Measurements from ENCODE around the gene NFIC.
"Not testable (repeated sequence)": the region's sequence is repeated elsewhere in the genome, so short reads cannot be mapped to it uniquely, and the experiment has no call there.

Gene NFIC

GRCh38 chr19:3338541-3339181, 27.7 kb upstream of the NFIC start:
- peak; percentile 72 for DNase-seq

- no peak for DNase-seq
These were observed 26.0 kb upstream of the NFIC start for GRCh38 chr19:3340340-3340739.

- no peak for DNase-seq
These were observed 24.1 kb upstream of the NFIC start for GRCh38 chr19:3342246-3342645.

- not testable (repeated sequence) for DNase-seq
These were observed 23.4 kb upstream of the NFIC start for GRCh38 chr19:3342962-3343361.

GRCh38 chr19:3343619-3344502, 22.5 kb upstream of the NFIC start:
- DNase-seq: peak; percentile 81

- no peak for DNase-seq
These were observed 21.5 kb upstream of the NFIC start for GRCh38 chr19:3344608-3345598.

- DNase-seq: no peak
These were observed 20.4 kb upstream of the NFIC start for GRCh38 chr19:3345850-3346460.

GRCh38 chr19:3346677-3347353, 19.6 kb upstream of the NFIC start:
- DNase-seq: no peak

- no peak for DNase-seq
These were observed 18.3 kb upstream of the NFIC start for GRCh38 chr19:3348042-3348441.

- not testable (repeated sequence) for DNase-seq
These were observed 17.9 kb upstream of the NFIC start for GRCh38 chr19:3348469-3348868.

- no peak for DNase-seq
These were observed 16.2 kb upstream of the NFIC start for GRCh38 chr19:3350014-3350663.

GRCh38 chr19:3351702-3352447, 14.5 kb upstream of the NFIC start:
- DNase-seq: no peak

GRCh38 chr19:3353493-3353892, 12.9 kb upstream of the NFIC start:
- DNase-seq: no peak

GRCh38 chr19:3356805-3357204, 9.6 kb upstream of the NFIC start:
- DNase-seq: no peak

- peak; percentile 26 for DNase-seq
These were observed 9.0 kb upstream of the NFIC start for GRCh38 chr19:3357271-3357991.

GRCh38 chr19:3357992-3358688, 8.2 kb upstream of the NFIC start:
- DNase-seq: peak; percentile 54

GRCh38 chr19:3358689-3359014, 7.7 kb upstream of the NFIC start:
- no peak for DNase-seq

GRCh38 chr19:3359015-3359918, 7.1 kb upstream of the NFIC start:
- DNase-seq: peak; percentile 74

Data from hematopoietic multipotent progenitor cell treated with erythropoietin and hydrocortisone succinate and interleukin-3 and kit ligand, for 4 days (in vitro differentiated cells).